Epithelial cell of esophagus (primary cell): ENCODE measurements around the gene SMC4.
A peak's percentile ranks its signal among the peaks of the same experiment; 100 is the strongest.

Experiments used
- DNase-seq: peaks from one replicate; pipeline ENCODE4 v3.0.0; 2010; ENCODE audit warnings: low read depth
- H3K4me3 ChIP-seq: 2 replicates; pipeline ENCODE4 v1.5.1; 2011; ENCODE audit warnings: mild to moderate bottlenecking, low read length, control low read depth
- TF ChIP-seq, protein P1 (sequence below): IDR thresholded peaks from 2 replicates; pipeline ENCODE4 v1.5.1; 2011; ENCODE audit warnings: low read depth, mild to moderate bottlenecking, low read length, control low read depth, inconsistent platforms; ENCODE audit not compliant: insufficient read depth; ENCODE audit errors: missing control alignments

Gene SMC4

DNA sequence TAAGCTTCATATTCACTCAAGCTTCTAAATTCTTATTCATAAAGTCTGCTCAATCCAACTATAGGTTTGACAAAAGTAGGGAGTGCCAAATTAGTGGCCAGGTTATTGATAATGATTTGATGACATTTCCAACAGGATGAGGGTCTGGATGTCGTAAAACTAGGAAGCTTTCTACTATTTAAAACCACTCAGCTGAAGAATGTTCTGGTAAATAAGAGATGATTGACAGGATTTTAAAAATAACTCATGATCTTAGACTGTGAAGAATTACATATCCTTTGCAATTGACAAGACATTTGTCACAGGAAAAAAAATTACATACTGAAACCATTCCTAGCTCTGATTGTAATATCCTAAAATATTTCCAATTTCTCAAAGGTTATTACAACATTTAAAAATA is 65.5 kb downstream of the SMC4 start:
- H3K4me3 ChIP-seq: no peak overlapping the region
- no peak for DNase-seq
- TF ChIP-seq, protein P1, sequence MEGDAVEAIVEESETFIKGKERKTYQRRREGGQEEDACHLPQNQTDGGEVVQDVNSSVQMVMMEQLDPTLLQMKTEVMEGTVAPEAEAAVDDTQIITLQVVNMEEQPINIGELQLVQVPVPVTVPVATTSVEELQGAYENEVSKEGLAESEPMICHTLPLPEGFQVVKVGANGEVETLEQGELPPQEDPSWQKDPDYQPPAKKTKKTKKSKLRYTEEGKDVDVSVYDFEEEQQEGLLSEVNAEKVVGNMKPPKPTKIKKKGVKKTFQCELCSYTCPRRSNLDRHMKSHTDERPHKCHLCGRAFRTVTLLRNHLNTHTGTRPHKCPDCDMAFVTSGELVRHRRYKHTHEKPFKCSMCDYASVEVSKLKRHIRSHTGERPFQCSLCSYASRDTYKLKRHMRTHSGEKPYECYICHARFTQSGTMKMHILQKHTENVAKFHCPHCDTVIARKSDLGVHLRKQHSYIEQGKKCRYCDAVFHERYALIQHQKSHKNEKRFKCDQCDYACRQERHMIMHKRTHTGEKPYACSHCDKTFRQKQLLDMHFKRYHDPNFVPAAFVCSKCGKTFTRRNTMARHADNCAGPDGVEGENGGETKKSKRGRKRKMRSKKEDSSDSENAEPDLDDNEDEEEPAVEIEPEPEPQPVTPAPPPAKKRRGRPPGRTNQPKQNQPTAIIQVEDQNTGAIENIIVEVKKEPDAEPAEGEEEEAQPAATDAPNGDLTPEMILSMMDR: no peak

DNA sequence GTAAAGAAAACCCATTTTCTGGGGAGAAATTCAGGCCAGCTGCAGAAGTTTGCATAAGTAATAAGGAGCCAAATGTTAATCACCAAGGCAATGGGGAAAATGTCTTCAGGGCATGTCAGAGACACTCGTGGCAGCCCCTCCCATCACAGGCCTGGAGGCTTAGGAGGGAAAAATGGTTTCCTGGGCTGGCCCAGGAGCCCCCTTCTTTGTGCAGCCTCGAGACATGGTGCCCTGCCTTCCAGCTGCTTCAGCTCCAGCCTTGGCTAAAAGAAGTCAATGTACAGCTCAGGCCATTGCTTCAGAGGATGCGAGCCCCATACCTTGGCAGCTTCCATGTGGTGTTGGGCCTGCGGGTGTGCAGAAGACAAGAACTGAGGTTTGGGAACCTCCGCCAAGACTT is 70.7 kb downstream of the SMC4 start:
- TF ChIP-seq, protein P1: no peak
- no peak for DNase-seq
- H3K4me3 ChIP-seq: no peak overlapping the region

DNA sequence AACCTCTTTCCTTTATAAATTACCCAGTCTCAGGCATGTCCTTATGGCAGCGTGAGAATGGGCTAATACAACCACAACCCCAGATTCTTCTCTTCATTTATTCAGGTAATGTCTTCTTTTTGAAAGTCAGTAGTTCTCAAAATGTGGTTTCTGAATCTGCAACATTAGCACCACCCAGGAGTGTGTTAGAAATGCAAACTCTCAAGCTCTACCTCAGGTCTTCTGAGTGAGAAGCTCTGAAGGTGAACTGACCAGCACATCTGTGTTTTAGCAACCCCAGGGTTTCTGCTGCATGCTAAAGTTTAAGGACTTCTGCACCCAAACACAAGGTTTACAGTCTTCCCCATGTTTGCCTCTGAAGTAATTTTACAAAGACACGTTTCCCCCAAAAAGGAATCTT is 72.4 kb downstream of the SMC4 start:
- DNase-seq: no peak
- H3K4me3 ChIP-seq: no peak overlapping the region
- TF ChIP-seq, protein P1: no peak

DNA sequence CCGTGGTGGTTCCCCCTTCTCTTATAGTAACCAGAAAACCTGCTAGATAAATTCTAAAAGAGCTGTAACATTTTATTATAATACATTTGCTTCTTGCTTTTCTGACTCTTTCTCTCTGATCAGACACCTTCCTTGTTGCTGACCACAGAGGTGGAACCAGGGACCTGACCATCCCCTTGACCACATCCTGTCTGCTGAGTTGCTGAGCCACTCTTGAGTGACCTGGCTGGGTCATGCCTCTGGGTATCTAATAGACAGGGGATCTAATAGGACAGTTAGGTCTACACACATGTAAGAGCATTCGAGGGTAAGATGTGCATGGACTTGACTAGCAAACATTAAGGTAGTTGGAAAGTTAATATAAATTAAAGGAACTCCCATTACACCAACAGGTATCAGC is 72.9 kb downstream of the SMC4 start:
- no peak overlapping the region for H3K4me3 ChIP-seq
- DNase-seq: no peak
- TF ChIP-seq, protein P1: no peak

DNA sequence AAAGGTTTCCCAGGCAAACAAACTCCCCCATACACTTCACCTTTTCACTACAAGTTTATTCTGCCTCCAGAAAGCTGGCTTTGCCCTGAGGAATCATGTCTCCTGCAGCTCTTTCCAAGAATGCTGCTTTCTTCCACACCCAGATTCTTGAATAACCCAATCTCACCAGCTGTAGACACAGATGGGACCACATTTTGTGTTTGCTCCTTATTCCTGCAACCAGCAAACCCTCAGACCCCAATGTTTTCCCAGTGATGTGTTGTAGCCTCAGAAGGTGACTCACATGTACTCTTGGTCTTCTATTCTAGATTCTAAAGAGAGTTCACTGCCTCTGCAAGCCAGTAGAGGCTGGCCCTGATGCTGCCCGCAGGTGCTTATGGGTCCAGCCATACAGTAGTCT is 73.8 kb downstream of the SMC4 start:
- TF ChIP-seq, protein P1: no peak
- no peak overlapping the region for H3K4me3 ChIP-seq
- DNase-seq: no peak

DNA sequence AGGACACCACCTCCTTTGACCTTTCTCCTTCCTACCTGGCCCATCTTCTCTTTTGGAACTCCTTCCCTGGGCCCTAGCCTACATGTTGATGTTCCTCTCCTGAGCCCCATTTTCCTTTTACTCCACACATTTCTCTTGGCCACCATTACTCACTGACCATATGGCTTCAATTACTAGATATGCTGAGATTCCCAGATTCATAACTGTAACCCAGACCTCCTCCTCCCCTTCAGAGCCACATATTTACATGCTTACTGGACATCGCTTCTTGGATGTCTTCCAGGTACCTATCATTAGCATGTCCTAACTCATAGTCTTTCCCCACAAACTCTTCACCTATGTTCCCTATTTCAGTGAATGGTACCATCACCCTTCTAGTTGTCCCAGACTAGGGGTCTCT is 74.5 kb downstream of the SMC4 start:
- no peak overlapping the region for H3K4me3 ChIP-seq
- TF ChIP-seq, protein P1: no peak
- peak; percentile 85 for DNase-seq

DNA sequence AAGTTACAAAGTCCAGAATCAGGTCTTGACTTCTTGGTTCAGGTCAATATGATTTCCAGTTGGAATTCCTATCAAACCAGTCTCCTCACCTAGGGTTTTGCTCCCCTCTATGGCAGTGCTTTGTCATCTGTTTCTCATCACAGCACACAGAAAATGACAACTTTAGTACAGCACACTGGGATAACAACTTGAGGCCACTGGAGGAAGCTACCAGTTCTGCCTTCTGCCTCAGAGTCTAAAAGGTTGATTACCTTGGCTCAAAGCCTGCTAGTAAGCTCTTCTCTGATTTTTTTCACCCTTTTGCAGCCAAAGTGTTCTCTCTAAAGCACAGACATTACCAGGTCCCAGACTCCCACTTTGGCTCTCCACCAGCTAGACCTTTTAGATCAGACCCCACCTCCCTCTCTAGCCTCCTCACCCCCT is 75.0 kb downstream of the SMC4 start:
- TF ChIP-seq, protein P1: no peak
- peak; percentile 23 for DNase-seq
- H3K4me3 ChIP-seq: no peak overlapping the region
